HG03571 (cell line): ENCODE results near the gene CPNE6.
"Not testable (repeated sequence)": the region's sequence is repeated elsewhere in the genome, so short reads cannot be mapped to it uniquely, and the experiment has no call there.

Source experiments
- ATAC-seq: cut with Tn5 transposase; IDR thresholded peaks from one replicate; pipeline ENCODE4 v1.9.1; 2021; ENCODE audit not compliant: unreplicated experiment

The CPNE6 gene

DNA sequence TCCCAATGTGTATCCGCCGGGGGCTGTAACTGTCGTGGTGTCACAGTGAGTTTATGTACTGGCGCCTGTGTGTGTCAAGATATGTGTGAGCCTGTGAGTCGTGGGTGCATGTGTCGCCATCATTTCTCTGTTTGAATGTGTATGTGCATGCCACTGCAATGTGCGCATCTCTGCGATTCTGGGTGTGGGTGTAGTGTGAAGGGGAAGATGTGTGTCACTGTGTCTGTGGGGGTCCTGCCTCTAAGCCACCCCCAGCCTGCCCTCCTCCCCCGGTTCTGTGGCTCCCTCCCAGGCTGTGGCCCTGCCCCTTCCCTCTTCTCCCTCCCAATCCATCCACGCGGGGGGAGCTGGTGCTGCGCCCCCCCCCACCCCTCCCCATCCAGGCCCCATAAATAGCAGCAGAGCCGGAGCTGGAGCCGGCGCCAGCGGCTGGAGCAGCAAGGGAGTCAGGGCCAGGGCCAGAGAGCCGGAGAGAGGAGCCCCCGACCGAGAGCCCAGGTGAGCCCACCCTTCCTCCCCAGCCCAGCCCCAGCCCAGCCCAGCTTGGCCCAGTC, at the start of gene CPNE6:
TSS of gene CPNE6 (plus strand) at position 419 of the 554 bp plus-strand sequence. CDS start 1,375 bp downstream, outside the sequence.
- no peak for ATAC-seq

GRCh38 chr14:24024939-24025418, 46.4 kb upstream of the CPNE6 start:
- not testable (repeated sequence) for ATAC-seq

DNA sequence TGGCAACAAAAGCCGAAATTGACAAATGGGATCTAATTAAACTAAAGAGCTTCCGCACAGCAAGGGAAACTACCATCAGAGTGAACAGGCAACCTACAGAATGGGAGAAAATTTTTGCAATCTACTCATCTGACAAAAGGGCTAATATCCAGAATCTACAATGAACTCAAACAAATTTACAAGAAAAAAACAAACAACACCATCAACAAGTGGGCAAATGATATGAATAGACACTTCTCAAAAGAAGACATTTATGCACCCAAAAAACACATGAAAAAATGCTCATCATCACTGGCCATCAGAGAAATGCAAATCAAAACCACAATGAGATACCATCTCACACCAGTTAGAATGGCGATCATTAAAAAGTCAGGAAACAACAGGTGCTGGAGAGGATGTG, 41.7 kb upstream of the CPNE6 start:
- not testable (repeated sequence) for ATAC-seq

DNA sequence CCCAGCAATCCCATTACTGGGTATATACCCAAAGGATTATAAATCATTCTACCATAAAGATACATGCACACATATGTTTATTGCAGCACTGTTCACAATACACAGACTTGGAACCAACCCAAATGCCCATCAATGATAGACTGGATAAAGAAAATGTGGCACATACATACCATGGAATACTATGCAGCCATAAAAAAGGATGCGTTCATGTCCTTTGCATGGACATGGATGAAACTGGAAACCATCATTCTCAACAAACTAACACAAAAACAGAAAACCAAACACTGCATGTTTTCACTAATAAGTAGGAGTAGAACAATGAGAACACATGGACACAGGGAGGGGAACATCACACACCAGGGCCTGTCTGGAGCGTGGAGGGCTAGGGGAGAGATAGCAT, 40.0 kb upstream of the CPNE6 start:
- ATAC-seq = not testable (repeated sequence)

GRCh38 chr14:24032727-24033418, 38.5 kb upstream of the CPNE6 start:
- no peak for ATAC-seq

- not testable (repeated sequence) for ATAC-seq
These were observed 35.6 kb upstream of the CPNE6 start for GRCh38 chr14:24035769-24036168.

- ATAC-seq = peak; percentile 54
These were observed 35.0 kb upstream of the CPNE6 start for GRCh38 chr14:24036169-24036962.

DNA sequence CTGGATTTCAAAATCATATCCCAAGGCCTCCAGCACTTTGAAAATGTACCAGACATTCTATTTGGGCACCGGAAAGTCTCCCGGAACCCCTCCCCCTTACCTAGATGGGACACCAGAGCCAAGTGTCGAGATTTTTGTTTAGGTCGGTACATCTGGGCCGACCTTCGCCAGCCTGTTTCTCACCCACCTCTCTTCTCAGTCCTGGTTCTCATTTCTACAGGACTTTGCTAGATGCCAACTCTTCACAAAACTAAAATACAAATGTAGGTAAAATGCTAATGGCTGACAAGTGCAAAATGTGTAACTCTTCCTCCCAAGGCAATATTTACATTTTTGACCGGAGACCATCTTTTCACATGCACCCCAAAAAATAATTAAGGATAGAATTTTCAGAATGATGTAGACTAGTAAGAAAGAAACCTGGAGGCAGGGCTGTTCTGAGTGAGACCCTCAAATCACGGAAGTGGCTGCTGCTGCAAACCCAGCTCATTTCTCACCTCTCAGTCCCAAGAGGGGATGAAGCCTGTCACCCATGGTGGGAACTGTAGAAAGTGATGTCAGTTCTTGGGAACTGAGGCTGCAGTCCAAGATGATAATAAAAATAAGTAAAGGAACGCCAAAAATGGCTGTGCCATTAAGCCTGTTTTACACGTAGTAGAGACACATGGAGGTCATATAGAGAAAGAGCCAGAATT, 34.3 kb upstream of the CPNE6 start:
- not testable (repeated sequence) for ATAC-seq

GRCh38 chr14:24037658-24038037, 33.7 kb upstream of the CPNE6 start:
- no peak for ATAC-seq

GRCh38 chr14:24038686-24039085, 32.7 kb upstream of the CPNE6 start:
- ATAC-seq = no peak

- no peak for ATAC-seq
These were observed 30.7 kb upstream of the CPNE6 start for GRCh38 chr14:24040692-24041091.

DNA sequence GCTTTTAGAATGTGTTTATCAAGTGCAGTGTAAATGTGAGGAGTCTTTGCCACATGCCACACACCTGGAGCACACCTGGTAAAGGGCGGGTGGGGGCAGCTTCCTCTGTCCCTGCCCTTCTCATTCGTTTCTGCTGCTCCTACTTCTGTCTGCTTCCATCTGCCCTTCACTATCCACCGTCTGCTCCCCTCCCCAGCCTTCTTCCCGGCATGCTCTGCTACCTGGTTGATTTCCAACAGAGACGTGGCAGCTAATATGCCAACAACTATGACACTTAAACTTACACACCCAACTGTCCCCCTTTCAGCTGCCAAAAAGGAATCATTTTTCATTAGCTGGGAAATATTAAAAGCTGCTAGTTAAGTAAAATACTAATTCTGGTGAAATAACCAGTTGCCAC, 28.6 kb upstream of the CPNE6 start:
- no peak for ATAC-seq

DNA sequence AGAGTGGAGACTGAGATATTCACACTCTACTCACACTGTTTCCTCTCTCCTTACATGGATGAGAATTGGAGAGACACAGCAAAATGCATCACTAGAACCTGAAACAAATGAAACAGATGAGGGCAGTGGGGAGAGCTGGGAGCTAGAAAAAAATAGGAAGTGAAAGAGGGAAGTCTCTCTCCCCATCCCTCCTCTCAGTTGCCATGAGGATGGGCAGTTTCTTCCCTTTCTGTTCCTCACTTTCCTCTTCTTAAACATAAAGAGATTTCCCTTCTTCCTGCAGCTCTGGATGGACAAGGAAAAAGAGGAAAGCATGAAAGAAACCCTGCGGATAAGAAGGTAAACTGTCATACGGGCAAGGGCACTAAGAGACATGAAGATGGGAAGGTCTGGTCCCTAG, 22.4 kb upstream of the CPNE6 start:
- ATAC-seq = not testable (repeated sequence)

GRCh38 chr14:24050753-24051152, 20.6 kb upstream of the CPNE6 start:
- ATAC-seq = not testable (repeated sequence)

DNA sequence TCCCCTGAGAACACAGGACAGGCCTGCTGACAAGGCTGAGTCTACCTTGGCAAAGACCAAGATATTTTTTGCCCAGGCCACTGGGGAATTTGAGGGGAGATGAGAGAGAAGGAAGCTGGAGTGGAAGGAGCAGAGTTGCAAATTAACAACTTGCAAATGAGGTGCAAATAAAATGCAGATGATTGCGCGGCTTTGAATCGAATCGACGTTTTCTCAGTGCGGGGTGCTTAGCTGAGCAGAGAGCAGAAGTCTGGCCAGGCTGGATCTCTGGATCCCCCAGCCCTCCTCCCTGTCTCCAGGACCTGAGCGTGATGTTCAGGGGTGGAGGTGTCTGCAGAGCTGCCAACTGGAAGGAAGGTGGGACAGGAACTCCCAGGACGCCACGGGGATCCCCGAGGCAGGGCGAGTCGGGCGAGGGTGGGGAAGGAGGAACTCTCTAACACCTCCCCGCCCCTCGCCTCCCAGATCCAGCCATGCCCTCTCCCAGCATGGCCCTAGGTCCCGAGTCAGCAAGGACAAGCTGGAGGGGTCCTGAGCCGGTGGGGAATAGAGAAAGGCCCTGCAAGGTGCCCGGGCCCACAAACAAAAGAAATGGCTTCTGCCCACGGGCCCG, 20.1 kb upstream of the CPNE6 start:
- ATAC-seq = no peak

- ATAC-seq = peak; percentile 67
These were observed 19.3 kb upstream of the CPNE6 start, which contains the start of gene CARMIL3 for GRCh38 chr14:24051789-24052655. TSS of gene CARMIL3 (plus strand) at chr14:24052009. CDS start at chr14:24052154, 145 bp downstream.

DNA sequence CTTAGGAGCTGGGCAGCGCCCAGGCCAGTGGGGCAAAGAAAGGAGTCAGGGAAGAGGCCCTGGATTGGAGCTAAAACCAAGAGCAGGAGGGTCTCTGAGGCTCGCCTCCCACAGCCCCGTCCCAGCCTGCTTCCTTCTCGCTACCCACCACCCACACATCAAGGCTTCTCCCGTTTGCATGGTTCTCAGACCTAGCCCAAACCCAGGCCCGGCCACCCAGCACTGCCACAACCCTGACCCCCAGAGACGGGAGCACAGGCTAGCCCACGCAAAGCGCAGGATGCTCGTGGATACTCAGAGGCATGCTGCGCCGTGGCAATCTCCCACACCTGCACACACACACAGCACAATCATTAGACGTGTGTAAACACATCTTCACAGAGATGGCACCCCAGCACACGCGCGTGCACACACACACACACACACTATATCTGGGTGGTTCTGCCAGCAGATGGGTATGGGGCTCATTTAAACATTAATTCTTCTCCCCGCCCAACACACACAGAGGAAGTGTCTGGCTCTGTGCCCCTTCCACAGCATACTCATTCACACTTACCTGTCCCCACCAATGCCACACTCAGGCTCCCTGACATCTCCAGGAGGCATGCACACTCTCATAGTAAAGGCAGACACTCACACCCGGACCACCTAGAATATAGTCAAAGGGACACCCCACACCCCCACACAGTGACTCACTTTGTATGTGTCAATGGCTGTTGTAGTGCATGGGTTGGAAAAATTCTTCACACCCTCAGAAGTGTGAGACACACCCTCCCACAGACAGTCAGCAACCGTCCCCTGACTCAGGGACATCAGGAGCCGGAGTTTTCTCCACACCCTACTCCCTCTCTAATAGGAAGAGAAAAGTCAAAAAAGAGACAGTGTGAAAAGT, 18.5 kb upstream of the CPNE6 start:
- ATAC-seq = no peak

GRCh38 chr14:24053548-24054323, 17.6 kb upstream of the CPNE6 start:
- ATAC-seq = no peak
